Endothelial cell of hepatic sinusoid (primary cell): ENCODE data around the gene TMEM51.

Experiments
- in situ Hi-C: cut with HindIII; loops from 2 replicates; pipeline ENCODE4 v1.10.0; 2017; ENCODE audit warnings: low sequenced_read_pairs

TMEM51 gene

DNA sequence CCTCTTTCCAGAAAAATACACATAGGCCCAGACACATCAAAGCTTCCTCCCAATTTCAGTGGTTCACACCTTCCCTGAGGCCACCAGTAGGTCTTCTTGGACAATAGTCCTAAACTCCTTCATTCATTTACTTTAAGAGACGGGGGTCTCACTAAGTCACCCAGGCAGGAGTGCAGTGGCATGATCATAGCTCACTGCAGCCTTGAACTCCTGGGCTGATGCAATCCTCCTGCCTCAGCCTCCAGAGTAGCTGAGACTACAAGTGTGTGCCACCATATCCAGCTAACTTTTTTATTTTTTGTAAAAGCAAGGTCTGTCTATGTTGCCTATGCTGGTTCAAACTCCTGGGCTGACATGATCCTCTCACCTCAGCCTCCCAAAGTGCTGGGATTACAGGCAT is 85.2 kb downstream of the TMEM51 start:
- in situ Hi-C loops = loop anchor here (5.0 kb wide), 1 partner anchor 101 kb away; no protein-coding TSS in a partner anchor

DNA sequence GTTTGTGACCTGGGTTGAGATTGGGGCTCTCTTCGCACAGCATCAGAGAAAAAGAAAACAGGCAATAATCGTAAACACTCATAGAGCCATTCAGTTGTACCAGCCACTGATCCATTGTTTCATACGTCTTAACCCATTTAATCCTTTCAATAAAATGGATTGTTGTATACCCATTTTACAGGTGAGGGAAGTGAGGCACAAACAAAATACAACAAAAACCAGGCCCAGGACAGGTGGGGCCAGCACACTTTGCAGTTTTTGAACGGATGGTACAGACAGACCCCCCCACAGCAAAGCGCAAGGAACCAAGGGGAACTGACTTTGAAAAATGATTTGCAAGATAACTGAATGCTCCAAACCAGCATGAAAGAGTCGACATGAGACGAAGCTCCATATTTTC is 89.2 kb downstream of the TMEM51 start:
- in situ Hi-C loops = no loop called here

DNA sequence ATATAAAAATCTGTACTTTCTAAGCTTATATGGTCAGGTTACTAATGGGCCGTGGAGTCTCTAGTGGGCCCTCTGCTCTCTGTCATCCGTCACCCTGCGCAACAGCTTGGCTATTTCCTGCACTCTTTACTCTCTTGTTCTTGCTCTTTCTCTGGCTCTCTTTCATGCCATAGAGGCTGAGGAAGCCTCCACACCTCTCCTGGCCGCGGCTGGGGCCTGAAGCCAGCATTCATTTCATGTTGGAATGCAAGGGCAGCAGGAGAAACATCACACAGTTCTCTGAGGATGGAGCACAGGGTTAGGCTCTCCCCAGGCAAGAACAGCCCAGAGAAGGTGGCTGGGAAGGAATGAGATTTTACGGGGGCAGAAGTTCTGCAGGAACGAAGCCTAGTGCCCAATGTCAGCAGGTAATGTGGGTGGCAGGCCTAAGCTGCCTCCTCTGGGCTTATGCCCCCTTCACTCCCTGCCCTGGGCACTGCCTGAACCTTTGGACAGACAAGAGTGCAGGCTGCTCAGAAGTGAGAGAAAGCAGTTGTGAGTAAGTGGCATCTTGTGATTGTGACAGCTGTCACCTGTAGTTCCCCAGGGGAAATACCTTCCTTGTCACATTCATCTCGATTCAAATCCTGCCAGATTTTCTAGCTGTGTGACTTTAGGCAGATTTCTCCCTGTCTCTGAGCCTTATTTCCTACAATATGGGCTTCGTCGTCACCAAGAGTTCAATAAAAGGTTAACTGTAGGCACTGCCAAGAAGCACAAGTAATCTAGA is 89.9 kb downstream of the TMEM51 start:
- in situ Hi-C loops = no loop called here

DNA sequence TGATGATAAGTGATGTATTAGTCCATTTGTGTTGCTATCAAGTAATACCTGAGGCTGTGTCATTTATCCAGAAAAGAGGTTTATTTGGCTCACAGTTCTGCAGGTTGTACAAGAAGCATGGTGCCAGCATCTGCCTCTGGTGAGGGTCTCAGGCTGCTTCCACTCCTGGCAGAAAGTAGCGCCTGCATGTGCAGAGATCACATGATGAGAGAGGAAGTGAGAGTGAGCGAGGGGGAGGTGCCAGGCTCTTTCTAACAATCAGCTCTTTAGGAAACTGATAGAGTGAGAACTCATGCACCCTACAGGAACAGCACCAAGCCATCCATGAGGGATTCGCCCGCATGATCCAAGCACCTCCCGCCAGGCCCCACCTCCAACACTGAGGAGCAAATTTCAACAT is 91.3 kb downstream of the TMEM51 start:
- in situ Hi-C loops = no loop called here

DNA sequence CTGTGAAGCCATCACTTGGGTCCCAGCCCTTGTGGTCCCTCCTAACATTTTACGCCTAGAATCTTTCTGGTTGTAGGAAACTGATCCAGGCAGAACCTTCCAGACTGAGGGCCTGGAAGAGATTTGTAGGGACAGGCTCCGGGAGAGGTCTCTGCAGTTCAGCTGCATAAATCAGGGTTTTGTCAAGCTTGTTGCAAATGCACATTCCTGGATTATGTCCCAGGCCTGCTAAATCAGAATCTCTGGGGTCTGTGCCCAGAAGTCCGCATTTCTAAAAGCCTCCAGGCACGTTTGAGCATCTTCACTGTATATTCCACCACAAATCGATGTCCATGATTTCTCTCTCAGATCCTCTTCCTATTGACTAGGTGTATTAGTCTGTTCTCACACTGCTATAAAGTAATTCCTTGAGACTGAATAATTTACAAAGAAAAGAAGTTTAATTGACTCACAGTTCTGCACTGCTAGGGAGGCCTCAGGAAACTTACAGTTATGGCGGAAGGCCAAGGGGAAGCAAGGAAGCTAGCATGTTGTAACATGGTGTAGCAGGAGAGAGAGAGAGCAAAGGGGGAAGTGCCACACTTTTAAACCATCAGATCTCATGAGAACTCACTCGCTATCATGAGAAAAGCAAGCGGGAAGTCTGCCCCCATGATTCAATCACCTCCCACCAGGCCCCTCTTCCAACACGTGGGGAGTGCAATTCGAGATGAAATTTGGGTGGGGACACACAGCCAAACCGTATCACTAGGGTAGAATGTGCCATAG is 92.2 kb downstream of the TMEM51 start:
- in situ Hi-C loops = no loop called here

DNA sequence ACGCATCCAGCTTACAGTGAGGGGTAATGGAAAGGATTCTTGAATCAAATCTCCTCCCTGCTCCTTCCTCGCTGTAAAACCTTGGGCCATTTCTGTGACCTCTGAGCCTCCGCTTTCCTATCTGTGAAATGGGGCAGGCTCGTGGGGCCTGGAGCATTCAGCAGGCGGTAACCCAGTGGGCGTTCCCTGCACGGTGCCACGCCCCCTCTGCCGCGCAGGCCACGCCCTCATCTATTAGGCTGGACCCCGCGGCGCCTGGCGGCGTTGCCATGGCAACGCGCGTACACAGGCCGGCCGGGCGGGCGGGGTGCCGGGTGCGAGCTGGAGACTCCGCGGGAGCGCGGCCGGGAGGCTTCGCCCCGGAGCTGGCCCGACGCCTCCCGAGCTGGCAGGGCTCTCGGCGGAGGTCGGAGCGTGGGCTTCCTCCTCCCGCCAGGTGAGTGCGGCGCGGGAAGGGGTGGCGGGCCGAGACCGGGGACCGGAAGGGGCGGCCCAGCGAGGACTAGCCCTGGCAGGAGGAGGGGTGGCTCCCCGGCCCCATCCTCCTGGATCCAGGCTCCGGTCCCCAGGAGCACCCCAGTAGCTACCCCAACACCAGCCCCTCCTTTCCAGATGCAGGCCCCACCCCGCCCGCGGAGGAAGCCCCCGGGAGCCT is 93.5 kb downstream of the TMEM51 start, which contains the start of gene FHAD1:
TSS of gene FHAD1 (plus strand) at position 264 of the 655 bp plus-strand sequence. CDS start 4,562 bp downstream, outside the sequence.
- in situ Hi-C loops = no loop called here

DNA sequence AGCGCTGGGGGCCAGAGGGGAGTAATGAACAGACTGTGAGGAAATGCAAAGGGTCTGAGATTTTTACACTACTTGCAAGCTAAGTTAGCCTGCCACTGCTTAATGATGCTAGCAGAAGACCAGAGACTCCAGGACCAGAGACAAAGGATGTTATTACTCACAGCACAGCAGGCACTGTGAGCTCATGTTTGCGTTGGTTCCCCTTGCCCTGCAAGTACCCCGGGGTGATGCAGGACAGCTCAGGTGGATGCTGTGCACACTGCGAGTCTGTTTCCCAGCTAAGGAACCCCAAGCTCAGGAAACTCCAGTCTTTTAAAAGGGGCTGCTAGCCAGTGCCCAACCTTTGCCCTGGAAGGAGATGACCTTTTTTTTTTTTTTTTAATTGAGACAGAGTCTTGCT is 94.7 kb downstream of the TMEM51 start:
- in situ Hi-C loops = no loop called here

DNA sequence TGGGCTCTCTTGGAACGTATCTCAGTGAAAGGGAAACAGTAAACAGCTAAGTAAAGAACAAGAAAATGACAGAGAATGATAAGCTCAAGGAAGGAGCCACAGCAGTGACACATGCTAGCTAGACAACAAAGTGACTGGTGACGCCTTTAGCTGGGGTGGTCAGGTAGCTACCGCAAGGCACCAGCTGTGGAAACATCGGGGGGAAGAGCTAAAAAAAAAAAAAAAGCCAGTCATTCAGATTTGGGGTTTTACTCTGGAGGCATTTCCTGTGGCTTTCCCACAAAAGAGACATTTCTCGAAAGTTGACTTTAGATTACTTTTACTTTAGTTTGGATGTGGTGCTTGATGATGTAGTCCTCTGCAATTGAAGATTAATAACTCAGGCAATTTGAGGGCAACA is 95.5 kb downstream of the TMEM51 start:
- in situ Hi-C loops = no loop called here

DNA sequence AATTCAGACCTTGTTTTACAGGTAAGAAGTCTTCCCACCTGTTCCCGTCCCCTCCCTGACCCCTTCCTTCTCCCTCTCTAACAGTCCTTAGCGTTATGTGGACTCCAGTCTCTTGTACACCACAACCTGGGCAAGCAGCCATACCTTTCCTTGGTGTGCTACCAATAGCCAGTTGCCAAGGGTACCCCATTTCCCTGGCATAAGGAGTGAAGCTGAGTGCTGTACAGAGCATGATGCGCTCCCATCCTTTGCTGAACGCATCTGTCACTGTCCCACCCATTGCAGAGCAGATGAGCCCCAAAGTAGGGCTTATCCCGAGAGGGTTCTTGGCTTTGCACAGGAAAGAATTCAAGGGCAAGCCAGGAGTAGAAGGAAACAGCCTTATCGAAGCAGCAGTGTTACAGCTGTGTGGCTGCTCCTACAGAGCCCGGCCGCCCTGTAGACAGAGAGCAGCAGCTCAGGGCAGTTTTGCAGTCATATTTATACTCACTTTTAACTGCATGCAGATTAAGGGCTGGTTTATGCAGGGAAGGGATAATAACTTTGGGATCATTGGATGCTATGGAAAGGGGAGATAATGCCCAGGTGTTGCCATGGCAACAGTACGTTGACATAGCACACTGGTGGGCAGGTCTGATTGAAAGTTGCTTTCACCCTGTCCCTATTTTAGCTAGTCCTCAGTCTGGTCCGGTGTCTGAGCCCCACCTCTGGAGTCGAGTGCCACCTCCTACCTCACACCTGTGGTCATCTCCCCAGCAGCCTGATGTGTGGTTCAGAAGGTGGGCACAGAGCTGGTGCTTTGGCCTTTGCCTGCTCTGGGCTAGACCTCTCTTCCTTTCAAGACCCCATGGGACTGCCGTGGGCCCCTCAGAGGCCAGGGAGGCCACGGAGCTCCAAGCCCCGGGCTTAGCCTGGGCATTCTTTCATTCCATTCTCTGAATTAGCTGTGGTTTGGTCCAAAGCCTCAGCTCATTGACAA is 98.6 kb downstream of the TMEM51 start:
- in situ Hi-C loops = loop anchor here (5.0 kb wide), 1 partner anchor 55 kb away; no protein-coding TSS in a partner anchor

DNA sequence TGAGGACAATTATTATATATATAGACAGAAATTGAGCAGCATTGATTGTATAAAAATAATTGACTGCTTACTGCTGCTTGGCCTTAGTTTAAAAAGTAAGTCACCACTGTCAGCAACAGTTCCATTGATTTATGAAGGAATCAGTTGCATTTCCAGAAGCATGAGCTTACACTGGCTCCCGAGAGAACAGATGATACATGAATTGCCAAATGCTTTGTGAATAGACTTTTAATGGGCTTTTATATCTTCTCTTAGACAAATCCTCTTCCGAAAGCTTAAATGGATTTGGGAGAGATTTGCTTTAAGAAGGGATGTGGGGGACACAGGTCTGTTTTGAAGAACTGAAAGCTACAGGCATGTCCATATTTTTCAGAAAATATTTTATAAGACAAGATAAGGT is 101.0 kb downstream of the TMEM51 start:
- in situ Hi-C loops = loop anchor here (5.0 kb wide), 1 partner anchor 53 kb away; no protein-coding TSS in a partner anchor

DNA sequence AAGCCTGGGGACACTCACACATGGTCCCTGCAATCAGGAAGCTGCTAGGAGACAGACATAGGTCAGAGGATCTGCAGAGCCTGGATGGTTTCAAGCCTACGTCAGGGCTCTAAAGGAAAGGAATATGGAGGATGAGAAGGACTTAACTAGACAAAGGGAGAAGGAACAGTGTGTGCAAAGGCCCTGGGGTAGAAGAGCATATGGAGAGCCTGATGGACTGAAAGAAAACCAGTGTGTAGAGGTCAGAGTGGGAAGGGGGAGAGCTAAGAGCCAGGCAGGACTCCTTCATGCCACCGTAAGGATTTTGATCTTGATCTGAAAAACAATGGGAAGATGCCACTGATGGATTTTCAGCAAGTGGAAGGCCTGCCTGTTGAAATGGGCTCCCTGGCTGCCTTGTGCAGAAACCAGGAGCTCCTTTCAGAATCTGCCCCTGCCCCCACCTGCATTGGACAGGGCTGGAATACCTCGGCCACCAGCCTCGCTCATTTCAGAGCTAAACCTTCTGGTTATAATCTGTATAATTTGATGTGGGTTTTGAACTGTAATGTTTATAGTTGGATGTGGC is 102.1 kb downstream of the TMEM51 start:
- in situ Hi-C loops = no loop called here

DNA sequence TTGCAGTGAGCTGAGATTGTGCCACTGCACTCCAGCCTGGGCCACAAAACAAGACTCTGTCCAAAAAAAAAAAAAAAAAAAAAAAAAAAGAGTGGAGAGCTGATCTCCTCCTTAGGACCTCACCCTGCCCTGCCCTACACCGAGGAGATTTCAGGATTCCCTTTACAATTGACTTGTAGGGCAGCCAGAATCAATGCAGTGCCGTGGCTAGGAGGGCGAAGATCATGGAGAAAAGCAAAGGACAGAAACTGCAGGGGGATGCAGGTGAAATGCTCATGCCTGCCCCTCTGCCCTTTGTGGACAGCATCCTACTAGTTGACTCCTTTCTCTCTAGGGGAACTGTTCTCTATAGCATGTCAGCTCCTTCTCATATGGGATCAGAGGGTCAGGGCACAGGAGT is 103.0 kb downstream of the TMEM51 start:
- in situ Hi-C loops = no loop called here

DNA sequence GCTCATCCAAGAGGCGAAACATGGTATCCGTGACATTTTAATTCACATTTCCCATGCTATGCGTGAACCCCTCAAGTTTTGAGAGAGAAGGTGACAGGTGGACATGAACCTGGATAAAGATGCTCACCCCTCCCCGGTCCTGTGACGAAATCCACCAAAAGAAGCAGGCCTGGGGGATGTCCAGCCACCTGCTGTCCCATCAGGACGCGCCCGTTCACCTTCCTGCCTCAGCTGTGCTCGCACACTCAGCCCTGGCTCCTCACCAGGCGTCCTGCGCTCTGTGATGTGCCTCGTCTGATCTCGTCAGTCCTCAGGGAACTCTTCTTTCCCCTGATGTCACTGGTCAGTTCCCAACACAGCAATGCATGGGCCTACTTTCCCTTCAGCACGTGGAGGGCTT is 103.8 kb downstream of the TMEM51 start:
- in situ Hi-C loops = no loop called here

DNA sequence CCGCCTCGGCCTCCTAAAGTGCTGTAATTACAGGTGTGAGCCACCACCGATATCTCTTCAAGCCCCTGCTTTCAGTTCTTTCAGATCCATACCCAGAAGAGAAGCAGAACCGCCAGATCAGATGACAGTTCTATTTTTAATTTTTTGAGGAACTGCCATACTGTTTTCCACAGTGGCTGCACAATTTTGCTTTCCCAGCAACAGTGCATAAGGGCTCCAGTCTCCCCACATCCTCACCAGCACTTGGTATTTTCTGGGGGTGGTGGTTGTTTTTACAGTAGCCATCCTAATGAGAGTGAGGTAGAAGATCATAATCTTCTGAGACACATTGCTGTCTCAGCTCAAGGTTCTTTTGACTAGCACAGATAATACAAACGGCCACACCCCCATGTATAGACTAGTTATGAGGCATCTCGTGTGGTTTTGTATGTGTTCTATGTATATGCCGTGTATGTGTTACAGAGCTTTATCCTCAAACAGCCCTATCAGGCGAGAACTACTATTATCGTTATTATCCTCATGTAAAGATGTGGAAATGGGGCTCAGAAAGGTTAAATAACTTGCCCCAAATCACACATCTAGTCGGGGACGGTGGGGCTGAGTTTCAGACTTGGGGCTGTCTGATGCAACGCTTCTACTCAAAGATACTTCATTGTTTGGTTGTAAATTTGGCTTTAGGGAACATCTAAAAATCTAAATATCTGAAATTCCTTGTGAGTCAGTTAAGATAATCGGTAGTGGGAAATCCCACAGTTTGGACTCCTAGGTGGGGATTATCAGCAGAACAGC is 105.5 kb downstream of the TMEM51 start:
- in situ Hi-C loops = no loop called here

DNA sequence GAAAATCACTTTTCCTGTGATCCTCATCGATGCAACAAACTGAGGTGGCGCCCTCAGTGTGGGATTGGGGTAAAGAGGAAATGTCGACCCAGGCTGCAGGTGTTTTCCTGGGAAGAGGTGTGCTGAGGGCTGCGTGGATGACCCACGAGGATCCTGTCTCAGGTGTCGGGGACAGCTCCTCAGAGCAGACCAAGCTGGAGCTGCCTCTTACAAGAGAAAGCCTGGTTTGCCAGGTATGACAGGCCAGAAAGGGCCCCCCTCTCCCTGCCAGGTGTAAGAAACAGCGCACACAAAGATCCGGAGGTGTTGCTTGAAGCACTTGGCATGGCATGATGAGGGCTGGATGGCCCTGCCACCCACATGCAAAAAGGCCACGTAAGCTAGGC is 106.1 kb downstream of the TMEM51 start:
- in situ Hi-C loops = no loop called here

DNA sequence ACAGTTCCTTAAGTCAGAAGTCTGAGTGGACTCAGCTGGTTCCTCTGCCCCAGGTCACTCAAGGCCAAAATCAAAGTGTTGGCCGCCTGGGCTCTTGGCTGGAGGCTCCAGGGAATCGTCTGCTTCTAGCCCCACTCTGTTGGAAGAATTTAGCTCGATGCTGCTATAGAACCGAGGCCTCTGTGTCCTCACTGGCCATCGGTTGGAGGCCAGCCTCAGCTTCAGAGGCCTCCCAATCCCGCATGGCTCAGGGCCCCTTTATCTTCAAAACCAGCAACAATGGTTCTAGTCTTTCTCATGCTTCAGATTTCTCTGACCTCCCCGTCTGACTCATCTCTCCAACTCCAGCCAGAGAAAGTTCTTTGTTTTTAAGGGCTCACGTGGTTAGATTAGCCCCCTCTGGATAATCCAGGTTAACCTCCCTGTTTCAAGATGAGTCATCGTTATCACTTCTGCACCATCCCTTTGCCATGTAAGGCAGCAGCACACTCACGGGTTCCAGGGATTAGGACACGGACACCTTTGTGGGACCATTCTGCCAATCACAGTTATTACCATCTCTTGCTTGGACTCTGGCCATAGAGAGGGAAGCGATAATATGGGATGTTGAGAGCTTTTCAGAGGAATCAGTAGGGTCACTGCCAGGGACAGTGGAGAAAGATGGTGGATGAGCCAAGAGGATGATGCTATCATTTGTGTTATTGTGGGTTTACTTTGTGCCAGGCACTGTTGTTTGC is 107.0 kb downstream of the TMEM51 start:
- in situ Hi-C loops = no loop called here

DNA sequence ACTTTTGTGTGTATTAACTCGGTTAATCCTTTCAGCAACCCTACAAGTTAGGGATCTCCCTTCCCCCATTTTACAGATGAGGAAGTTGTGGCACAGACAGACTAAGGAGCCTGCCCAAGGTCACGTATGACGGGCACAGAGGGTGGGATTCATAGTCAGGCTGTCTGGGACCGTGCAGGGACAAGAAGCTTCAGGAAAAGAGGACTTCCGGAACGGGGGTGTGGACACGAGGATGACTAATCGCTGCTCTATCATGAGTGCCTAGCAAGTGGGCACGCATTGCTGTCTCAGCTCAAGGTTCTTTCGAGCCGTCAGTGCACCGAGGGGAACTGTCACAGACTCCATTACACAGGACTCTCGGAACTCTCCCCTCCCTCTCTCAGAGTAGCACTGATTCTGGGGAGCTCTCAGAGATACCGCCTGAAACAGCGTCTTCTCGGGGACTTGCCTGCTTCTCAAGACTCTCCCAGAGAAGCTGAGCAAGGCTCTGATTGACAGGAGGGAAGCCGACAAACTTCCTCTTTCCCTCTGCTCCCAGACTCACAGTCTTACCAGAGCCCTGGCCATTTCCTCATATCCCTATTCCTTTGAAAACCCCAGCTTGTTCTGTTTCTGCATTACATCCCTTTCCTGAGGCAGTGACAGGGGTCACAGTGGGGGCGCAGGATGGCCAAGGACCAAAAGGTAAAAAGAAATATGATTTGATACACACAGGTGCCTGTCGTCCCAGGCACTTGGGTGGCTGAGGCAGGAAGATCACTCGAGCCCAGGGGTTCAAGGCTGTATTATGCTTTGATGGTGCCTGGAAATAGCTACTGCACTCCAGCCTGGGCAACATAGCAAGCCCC is 107.8 kb downstream of the TMEM51 start:
- in situ Hi-C loops = no loop called here

DNA sequence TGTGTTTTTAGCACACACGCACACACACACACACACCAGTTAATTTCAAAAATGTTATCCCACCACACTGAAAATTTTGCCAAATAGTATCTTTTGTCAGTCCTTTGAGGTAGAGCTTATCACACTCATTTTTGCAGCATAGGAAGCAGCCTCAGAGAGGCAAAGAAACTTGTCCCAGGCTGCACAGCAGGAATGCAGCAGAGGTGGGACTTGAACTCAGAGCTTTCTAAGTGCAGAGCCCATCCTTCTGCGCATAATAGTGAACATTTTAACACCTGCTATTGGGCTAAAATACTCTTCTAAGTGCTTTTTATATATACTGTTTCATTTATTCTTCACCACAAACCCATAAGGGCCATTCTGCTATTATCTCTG is 108.4 kb downstream of the TMEM51 start:
- in situ Hi-C loops = no loop called here
